Mucosa of descending colon (tissue), 3 donors: ENCODE measurements around the gene PLEKHH2. TPM values are rescaled to one million over a fixed set of nuclear protein-coding genes. Genes with fewer than 3 reads are reported as not detected.

Experiments
- ATAC-seq: fragments of 200-7000 bp; cut with Tn5 transposase; one replicate; pipeline ENCODE4 v1.9.1; 2020; ENCODE audit warnings: mild to moderate bottlenecking, moderate library complexity
- DNase-seq, 3 donors: peaks; one replicate each; pipeline ENCODE4 v3.0.0-alpha.2; 2020
- H3K36me3 ChIP-seq: fragments of 200-600 bp; one replicate; pipeline ENCODE4 v1.8.0; 2021; ENCODE audit warnings: low read depth, mild to moderate bottlenecking
- H3K4me1 ChIP-seq: fragments of 200-600 bp; one replicate; pipeline ENCODE4 v1.8.0; 2021; ENCODE audit warnings: low read depth, mild to moderate bottlenecking
- H3K4me3 ChIP-seq: fragments of 200-600 bp; one replicate; pipeline ENCODE4 v1.8.0; 2021; ENCODE audit warnings: mild to moderate bottlenecking
- H3K9me3 ChIP-seq: fragments of 200-600 bp; one replicate; pipeline ENCODE4 v1.8.0; 2021; ENCODE audit warnings: mild to moderate bottlenecking
- CTCF ChIP-seq: fragments of 200-600 bp; IDR thresholded peaks from one replicate; pipeline ENCODE4 v1.8.0; 2022; ENCODE audit warnings: antibody characterized with exemption, mild to moderate bottlenecking
- intact Hi-C, 2 donors: fragments of 100-400 bp; cut with DNase I in 1 of 2; cut with micrococcal nuclease in 1 of 2; formaldehyde crosslinking; loops; one replicate each; pipeline versions ENCODE4 v1.11.0 to v1.11.1; 2022; cut with DNase I, micrococcal nuclease
- total RNA-seq, 3 donors: library from RNA; stranded (reverse); fragmentation: NEBNext Ultra II Directional in 2 of 3; extraction: Animal tissue kit (Norgen Biotek cat#: 25700) in 2 of 3; gene quantifications; one replicate each; pipeline versions ENCODE4 v1.2.1 to v1.2.4, GENCODE V29; 2021 to 2023
- donor health status: DM: no; HTN: no; CAD: no; lungs with moderate emphysema.
- donor health status: DM: no; HTN: no; CAD: no.
- donor health status: DM: no; HTN: yes; CAD: no.

PLEKHH2 gene
- total RNA-seq, 3 donors from 2014 or later: 2.6 to 25.6 (median 4.1) TPM

GRCh38 chr2:43611987-43612894 lies 24.8 kb upstream of the PLEKHH2 start:
- H3K36me3 ChIP-seq: no peaks in the 10 kb centered on the region
- ATAC-seq (peak; percentile 90), DNase-seq (peak in 2 of 3 donors; percentile 68 to 86)
- TF ChIP-seq CTCF: peak; percentile 57
- no peak overlapping the region for H3K4me3 ChIP-seq
- no peaks in the 10 kb centered on the region for H3K4me1 ChIP-seq
- intact Hi-C loops: no loop called here
- H3K9me3 ChIP-seq: no peaks in the 10 kb centered on the region

GRCh38 chr2:43612944-43613343 lies 24.1 kb upstream of the PLEKHH2 start:
- Histone ChIP-seq H3K4me1 (no peaks in the 10 kb centered on the region), H3K4me3 (no peak overlapping the region), H3K9me3 (no peaks in the 10 kb centered on the region), H3K36me3 (no peaks in the 10 kb centered on the region)
- DNase-seq (peak in 1 of 3 donors; percentile 12), ATAC-seq (no peak)
- intact Hi-C loops: no loop called here
- no peak for TF ChIP-seq CTCF

- no peaks in the 10 kb centered on the region for H3K9me3 ChIP-seq
- intact Hi-C loops: no loop called here
These were observed 19.9 kb upstream of the PLEKHH2 start for GRCh38 chr2:43616967-43617680.

GRCh38 chr2:43619511-43619910 lies 17.5 kb upstream of the PLEKHH2 start:
- ATAC-seq: no peak
- TF ChIP-seq CTCF: no peak
- Histone ChIP-seq H3K4me3 (no peak overlapping the region), H3K36me3 (no peaks in the 10 kb centered on the region), H3K4me1 (no peaks in the 10 kb centered on the region), H3K9me3 (no peaks in the 10 kb centered on the region)
- intact Hi-C loops: no loop called here
- no peak for DNase-seq

More at GRCh38 chr2:43616967-43617680, 19.9 kb upstream of the PLEKHH2 start:
- Histone ChIP-seq H3K4me1 (no peaks in the 10 kb centered on the region), H3K4me3 (no peak overlapping the region), H3K36me3 (no peaks in the 10 kb centered on the region)
- no peak for DNase-seq
- ATAC-seq: no peak
- TF ChIP-seq CTCF: no peak

- intact Hi-C loops: no loop called here
- ATAC-seq: no peak
- DNase-seq: peak in 1 of 3 donors; percentile 31
- Histone ChIP-seq H3K36me3 (no peaks in the 10 kb centered on the region), H3K4me3 (no peak overlapping the region), H3K4me1 (no peaks in the 10 kb centered on the region), H3K9me3 (no peaks in the 10 kb centered on the region)
- no peak for TF ChIP-seq CTCF
These were observed 14.1 kb upstream of the PLEKHH2 start for GRCh38 chr2:43622931-43623451.
